ENCODE results near the gene NSUN2. TPM values are rescaled to one million over a fixed set of nuclear protein-coding genes. Genes with fewer than 3 reads are reported as not detected.

Gene NSUN2
- 10 to 100 TPM; 40.8 to 54.5 TPM for total RNA-seq

- TF ChIP-seq, protein P1, sequence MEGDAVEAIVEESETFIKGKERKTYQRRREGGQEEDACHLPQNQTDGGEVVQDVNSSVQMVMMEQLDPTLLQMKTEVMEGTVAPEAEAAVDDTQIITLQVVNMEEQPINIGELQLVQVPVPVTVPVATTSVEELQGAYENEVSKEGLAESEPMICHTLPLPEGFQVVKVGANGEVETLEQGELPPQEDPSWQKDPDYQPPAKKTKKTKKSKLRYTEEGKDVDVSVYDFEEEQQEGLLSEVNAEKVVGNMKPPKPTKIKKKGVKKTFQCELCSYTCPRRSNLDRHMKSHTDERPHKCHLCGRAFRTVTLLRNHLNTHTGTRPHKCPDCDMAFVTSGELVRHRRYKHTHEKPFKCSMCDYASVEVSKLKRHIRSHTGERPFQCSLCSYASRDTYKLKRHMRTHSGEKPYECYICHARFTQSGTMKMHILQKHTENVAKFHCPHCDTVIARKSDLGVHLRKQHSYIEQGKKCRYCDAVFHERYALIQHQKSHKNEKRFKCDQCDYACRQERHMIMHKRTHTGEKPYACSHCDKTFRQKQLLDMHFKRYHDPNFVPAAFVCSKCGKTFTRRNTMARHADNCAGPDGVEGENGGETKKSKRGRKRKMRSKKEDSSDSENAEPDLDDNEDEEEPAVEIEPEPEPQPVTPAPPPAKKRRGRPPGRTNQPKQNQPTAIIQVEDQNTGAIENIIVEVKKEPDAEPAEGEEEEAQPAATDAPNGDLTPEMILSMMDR (IDR thresholded peaks at IDR 0.05): no peak
- peak; percentile 67 for TF ChIP-seq POLR2AphosphoS5 (IDR thresholded peaks at IDR 0.05)
- DNase-seq (ENCODE audit: low spot score): peak; percentile 89
Observed at GRCh38 chr5:6632888-6633468, at the start of gene NSUN2, which contains the start of gene SRD5A1. Gene NSUN2 (minus strand): TSS chr5:6633044. CDS start chr5:6632979, 65 bp downstream. Gene SRD5A1 (plus strand): TSS chr5:6633440. CDS start chr5:6633577, 137 bp downstream.

GRCh38 chr5:6682239-6682638, 49.4 kb upstream of the NSUN2 start:
- Histone ChIP-seq H3K27ac (no peak overlapping the region), H3K4me1 (replicated peaks) (peaks cover 3% of the 10 kb centered on the region), H3K27me3 (replicated peaks; ENCODE audit: insufficient read depth) (no peaks in the 10 kb centered on the region), H3K4me3 (no peak overlapping the region), H3K36me3 (no peaks in the 10 kb centered on the region), H3K9me3 (no peaks in the 10 kb centered on the region)
- DNase-seq (ENCODE audit: low spot score): no peak
- intact Hi-C loops (cut with DNase I): no loop called here
- TF ChIP-seq POLR2AphosphoS5 (IDR thresholded peaks at IDR 0.05) (no peak), POLR2A (IDR thresholded peaks at IDR 0.05) (no peak)
- TF ChIP-seq, protein P1 (IDR thresholded peaks at IDR 0.05): no peak
- WGBS: 59% methylated on average over 11 of the region's 11 CpGs

More at GRCh38 chr5:6632888-6633468, at the start of gene NSUN2, which contains the start of gene SRD5A1:
- Histone ChIP-seq H3K9me3 (no peaks in the 10 kb centered on the region), H3K27ac (peak within 1 kb of the TSS; percentile 88 to 93), H3K27me3 (replicated peaks; ENCODE audit: insufficient read depth) (no peaks in the 10 kb centered on the region), H3K4me1 (replicated peaks) (peaks cover 7% of the 10 kb centered on the region), H3K36me3 (no peaks in the 10 kb centered on the region), H3K4me3 (peak within 1 kb of the TSS; percentile 68 to 84)
- under 1% methylated on average over 52 of the region's 66 CpGs for WGBS
- intact Hi-C loops (cut with DNase I): loop anchor here (1.0 to 5.0 kb wide), 4 partner anchors 80 to 1211 kb away; partner anchors contain the start of genes ICE1 and TENT4A

DNA sequence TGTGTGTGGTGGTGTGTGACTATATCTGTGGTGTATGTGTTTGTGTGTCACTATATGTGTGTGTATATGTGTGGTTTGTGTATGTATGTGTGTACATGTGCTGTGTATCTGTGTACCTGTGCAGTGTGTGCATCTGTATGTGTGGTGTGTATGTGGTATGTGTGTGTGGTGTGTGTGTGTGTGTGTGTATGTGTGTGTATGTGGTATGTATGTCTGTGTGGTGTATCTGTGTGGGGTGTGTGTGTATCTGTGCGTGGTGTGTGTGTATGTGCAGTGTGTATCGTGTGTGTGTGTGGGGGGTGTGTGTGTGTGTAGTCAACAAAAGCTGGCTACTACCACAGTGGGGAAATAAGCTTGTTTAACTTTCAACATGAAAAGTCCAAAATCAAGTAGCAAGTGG, 48.8 kb upstream of the NSUN2 start:
- Histone ChIP-seq H3K4me1 (replicated peaks) (no peaks in the 10 kb centered on the region), H3K36me3 (no peaks in the 10 kb centered on the region), H3K27ac (no peak overlapping the region), H3K4me3 (no peak overlapping the region), H3K9me3 (no peaks in the 10 kb centered on the region), H3K27me3 (replicated peaks; ENCODE audit: insufficient read depth) (no peaks in the 10 kb centered on the region)
- intact Hi-C loops (cut with DNase I): no loop called here
- WGBS: 40% methylated on average over 2 of the region's 2 CpGs
- no peak for TF ChIP-seq POLR2AphosphoS5 (IDR thresholded peaks at IDR 0.05)
- DNase-seq (ENCODE audit: low spot score): no peak

DNA sequence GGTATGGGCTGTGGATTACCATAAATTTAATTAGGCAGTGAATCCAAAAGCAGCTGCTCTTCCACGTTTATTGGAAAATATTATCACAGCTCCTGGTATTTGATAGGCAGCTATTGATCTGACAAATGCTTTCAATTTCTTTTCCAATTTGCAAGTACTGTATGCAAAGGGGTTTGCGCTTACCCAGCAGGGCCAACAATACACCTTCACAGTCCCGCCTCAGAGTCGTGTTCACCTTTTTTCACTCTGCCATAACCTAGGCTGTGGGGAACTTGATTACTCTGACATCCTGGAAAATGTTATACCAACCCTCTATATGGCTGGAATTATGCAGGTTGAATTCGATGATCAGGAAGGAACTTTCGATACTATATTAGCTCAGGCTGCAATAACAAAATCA, 48.1 kb upstream of the NSUN2 start:
- Histone ChIP-seq H3K4me1 (replicated peaks) (no peaks in the 10 kb centered on the region), H3K4me3 (no peak overlapping the region), H3K27ac (no peak overlapping the region), H3K9me3 (no peaks in the 10 kb centered on the region), H3K36me3 (no peaks in the 10 kb centered on the region), H3K27me3 (replicated peaks; ENCODE audit: insufficient read depth) (no peaks in the 10 kb centered on the region)
- intact Hi-C loops (cut with DNase I): no loop called here
- no peak for TF ChIP-seq POLR2A (IDR thresholded peaks at IDR 0.05)
- TF ChIP-seq POLR2AphosphoS5 (IDR thresholded peaks at IDR 0.05): no peak
- TF ChIP-seq, protein P1 (IDR thresholded peaks at IDR 0.05): no peak
- no peak for DNase-seq (ENCODE audit: low spot score)
- 62% methylated on average over 6 of the region's 6 CpGs for WGBS

GRCh38 chr5:6678385-6678784, 45.5 kb upstream of the NSUN2 start:
- H3K27ac ChIP-seq: no peak overlapping the region
- no peak for DNase-seq (ENCODE audit: low spot score)
- WGBS: 63% methylated on average over 1 of the region's 1 CpG
- intact Hi-C loops (cut with DNase I): no loop called here
- no peak for TF ChIP-seq POLR2A (IDR thresholded peaks at IDR 0.05)
- TF ChIP-seq, protein P1 (IDR thresholded peaks at IDR 0.05): no peak
- no peak for TF ChIP-seq POLR2AphosphoS5 (IDR thresholded peaks at IDR 0.05)
- no peak overlapping the region for H3K4me3 ChIP-seq
- H3K27me3 ChIP-seq (replicated peaks; ENCODE audit: insufficient read depth): no peaks in the 10 kb centered on the region
- H3K36me3 ChIP-seq: no peaks in the 10 kb centered on the region
- H3K4me1 ChIP-seq (replicated peaks): no peaks in the 10 kb centered on the region
- no peaks in the 10 kb centered on the region for H3K9me3 ChIP-seq
